Measurements from ENCODE around the gene LCMT1.

DNA sequence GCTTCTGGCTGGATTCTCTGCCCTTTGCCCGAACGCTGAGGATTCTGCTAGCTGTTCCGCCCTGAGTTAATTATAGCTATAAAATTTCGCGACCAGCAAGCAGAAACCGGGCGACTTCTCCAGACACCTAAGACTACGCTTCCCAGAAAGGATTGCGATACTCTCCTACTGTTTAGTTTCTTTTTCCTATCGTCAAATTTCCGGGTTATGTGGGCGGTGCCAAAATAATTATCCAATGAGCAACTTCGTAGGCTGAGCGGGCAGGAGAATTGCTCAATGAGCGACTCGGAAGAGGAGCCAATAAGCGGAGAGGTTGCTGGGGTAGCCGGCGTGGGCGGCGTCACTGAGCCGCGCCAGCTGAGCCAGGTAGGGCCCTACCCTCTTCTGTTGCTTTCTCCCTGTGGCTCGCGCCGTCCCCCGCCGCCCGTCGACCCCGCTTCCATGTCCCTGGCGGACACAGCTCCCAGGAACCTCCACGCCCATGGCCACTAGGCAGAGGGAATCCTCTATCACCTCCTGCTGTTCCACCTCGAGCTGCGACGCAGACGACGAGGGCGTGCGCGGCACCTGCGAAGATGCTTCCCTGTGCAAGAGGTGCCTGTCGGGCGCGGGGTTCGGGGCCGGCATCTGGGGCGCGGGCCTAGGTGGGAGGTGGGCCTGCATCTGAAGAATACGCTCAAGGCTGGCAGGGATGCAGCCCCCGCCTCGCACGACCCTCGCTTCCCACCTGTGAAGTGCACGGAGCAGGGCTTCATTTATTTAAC, at the start of gene LCMT1:
- TF ChIP-seq EP300 (IDR thresholded peaks at IDR 0.05) (no peak), POLR2A (IDR thresholded peaks at IDR 0.05) (peak; percentile 43)
- TF ChIP-seq, protein P1, sequence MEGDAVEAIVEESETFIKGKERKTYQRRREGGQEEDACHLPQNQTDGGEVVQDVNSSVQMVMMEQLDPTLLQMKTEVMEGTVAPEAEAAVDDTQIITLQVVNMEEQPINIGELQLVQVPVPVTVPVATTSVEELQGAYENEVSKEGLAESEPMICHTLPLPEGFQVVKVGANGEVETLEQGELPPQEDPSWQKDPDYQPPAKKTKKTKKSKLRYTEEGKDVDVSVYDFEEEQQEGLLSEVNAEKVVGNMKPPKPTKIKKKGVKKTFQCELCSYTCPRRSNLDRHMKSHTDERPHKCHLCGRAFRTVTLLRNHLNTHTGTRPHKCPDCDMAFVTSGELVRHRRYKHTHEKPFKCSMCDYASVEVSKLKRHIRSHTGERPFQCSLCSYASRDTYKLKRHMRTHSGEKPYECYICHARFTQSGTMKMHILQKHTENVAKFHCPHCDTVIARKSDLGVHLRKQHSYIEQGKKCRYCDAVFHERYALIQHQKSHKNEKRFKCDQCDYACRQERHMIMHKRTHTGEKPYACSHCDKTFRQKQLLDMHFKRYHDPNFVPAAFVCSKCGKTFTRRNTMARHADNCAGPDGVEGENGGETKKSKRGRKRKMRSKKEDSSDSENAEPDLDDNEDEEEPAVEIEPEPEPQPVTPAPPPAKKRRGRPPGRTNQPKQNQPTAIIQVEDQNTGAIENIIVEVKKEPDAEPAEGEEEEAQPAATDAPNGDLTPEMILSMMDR (IDR thresholded peaks at IDR 0.05), result no peak

Measured in ovary (tissue), 3 donors.